Muscle of leg (tissue), 11 donors: Measurements from ENCODE around the gene DMBT1. TPM values are rescaled to one million over a fixed set of nuclear protein-coding genes. Genes with fewer than 3 reads are reported as not detected.

Source experiments
- DNase-seq: peaks from one replicate; pipeline ENCODE4 v3.0.0; 2013
- H3K27ac ChIP-seq: one replicate; pipeline ENCODE4 v1.5.1; 2013; ENCODE audit warnings: mild to moderate bottlenecking, low read length, control low read depth
- H3K27me3 ChIP-seq: one replicate; pipeline ENCODE4 v1.6.1; 2013; ENCODE audit warnings: low read length; ENCODE audit not compliant: control insufficient read depth, insufficient read depth
- H3K36me3 ChIP-seq: one replicate; pipeline ENCODE4 v1.6.1; 2013; ENCODE audit warnings: low read length; ENCODE audit not compliant: control insufficient read depth, insufficient read depth
- H3K4me1 ChIP-seq: one replicate; pipeline ENCODE4 v1.6.1; 2013; ENCODE audit warnings: low read length; ENCODE audit not compliant: control insufficient read depth, insufficient read depth
- H3K4me3 ChIP-seq: one replicate; pipeline ENCODE4 v1.5.1; 2013; ENCODE audit warnings: low read length, control low read depth
- H3K9me3 ChIP-seq: replicated peaks from 2 replicates; pipeline ENCODE4 v1.6.1; 2013; ENCODE audit warnings: low read depth, low read length; ENCODE audit not compliant: control insufficient read depth
- WGBS: methylation state at CpG from one replicate; pipeline ENCODE4 v1.1.5; 2013; ENCODE audit warnings: missing lambda C conversion rate; ENCODE audit not compliant: insufficient coverage; 5-methylcytosine and 5-hydroxymethylcytosine counted together
- polyA plus RNA-seq, 8 donors: library from polyadenylated mRNA; unstranded; fragments of 120-200 nt; gene quantifications; one replicate each; pipeline versions ENCODE4 v1.2.1 to v1.2.3, GENCODE V29; 2013; ENCODE audit warnings: inconsistent platforms in 1 of 8, low replicate concordance in 1 of 8; ENCODE audit not compliant: insufficient read length in 8 of 8, insufficient read depth in 1 of 8
- total RNA-seq: library from RNA; stranded (reverse); fragments of 120-200 nt; gene quantifications from one replicate; pipeline ENCODE4 v1.2.4, GENCODE V29; 2013

The DMBT1 gene
- total and polyA plus RNA-seq, 9 donors: under 0.01 to 14.3 (median 0.40) TPM; not detected in 3

- peaks cover 6% of the 10 kb centered on the region for H3K27me3 ChIP-seq
- 80% methylated on average over 3 of the region's 7 CpGs for WGBS
- H3K4me3 ChIP-seq: no peak overlapping the region
These were observed 104.8 kb downstream of the DMBT1 start for GRCh38 chr10:122665329-122665860.

GRCh38 chr10:122665946-122666345, 105.4 kb downstream of the DMBT1 start:
- Histone ChIP-seq H3K4me1 (no peaks in the 10 kb centered on the region), H3K27ac (no peak overlapping the region), H3K36me3 (no peaks in the 10 kb centered on the region), H3K4me3 (no peak overlapping the region), H3K27me3 (peaks cover 6% of the 10 kb centered on the region), H3K9me3 (no peaks in the 10 kb centered on the region)
- no CpG with 5 or more reads among the region's 4 CpGs for WGBS
- no peak for DNase-seq

More at GRCh38 chr10:122665329-122665860, 104.8 kb downstream of the DMBT1 start:
- no peak overlapping the region for H3K27ac ChIP-seq
- no peaks in the 10 kb centered on the region for H3K36me3 ChIP-seq
- DNase-seq: no peak
- H3K9me3 ChIP-seq: no peaks in the 10 kb centered on the region
- no peaks in the 10 kb centered on the region for H3K4me1 ChIP-seq

- WGBS: no CpG with 5 or more reads among the region's 2 CpGs
These were observed 108.5 kb downstream of the DMBT1 start for GRCh38 chr10:122669045-122669444.

GRCh38 chr10:122669842-122670241, 109.3 kb downstream of the DMBT1 start:
- Histone ChIP-seq H3K9me3 (no peaks in the 10 kb centered on the region), H3K27ac (no peak overlapping the region), H3K27me3 (peaks cover 4% of the 10 kb centered on the region), H3K4me1 (no peaks in the 10 kb centered on the region), H3K36me3 (no peaks in the 10 kb centered on the region), H3K4me3 (no peak overlapping the region)
- WGBS: no CpG with 5 or more reads among the region's 2 CpGs
- no peak for DNase-seq

More at GRCh38 chr10:122669045-122669444, 108.5 kb downstream of the DMBT1 start:
- no peak overlapping the region for H3K27ac ChIP-seq
- H3K27me3 ChIP-seq: peaks cover 4% of the 10 kb centered on the region
- no peaks in the 10 kb centered on the region for H3K36me3 ChIP-seq
- DNase-seq: no peak
- no peaks in the 10 kb centered on the region for H3K4me1 ChIP-seq
- H3K4me3 ChIP-seq: no peak overlapping the region
- H3K9me3 ChIP-seq: no peaks in the 10 kb centered on the region

GRCh38 chr10:122671355-122671754, 110.8 kb downstream of the DMBT1 start:
- Histone ChIP-seq H3K27ac (no peak overlapping the region), H3K4me3 (no peak overlapping the region), H3K9me3 (no peaks in the 10 kb centered on the region), H3K4me1 (no peaks in the 10 kb centered on the region), H3K27me3 (peaks cover 2% of the 10 kb centered on the region), H3K36me3 (no peaks in the 10 kb centered on the region)
- WGBS: 40% methylated on average over 1 of the region's 3 CpGs
- no peak for DNase-seq

- no peak for DNase-seq
- no peaks in the 10 kb centered on the region for H3K36me3 ChIP-seq
- no peak overlapping the region for H3K27ac ChIP-seq
- H3K9me3 ChIP-seq: no peaks in the 10 kb centered on the region
- 81% methylated on average over 4 of the region's 4 CpGs for WGBS
- no peak overlapping the region for H3K4me3 ChIP-seq
- peaks cover 2% of the 10 kb centered on the region for H3K27me3 ChIP-seq
- H3K4me1 ChIP-seq: no peaks in the 10 kb centered on the region
These were observed 112.1 kb downstream of the DMBT1 start for GRCh38 chr10:122672655-122673054.

GRCh38 chr10:122673269-122673668, 112.7 kb downstream of the DMBT1 start:
- no peak overlapping the region for H3K27ac ChIP-seq
- H3K36me3 ChIP-seq: no peaks in the 10 kb centered on the region
- DNase-seq: no peak
- H3K9me3 ChIP-seq: no peaks in the 10 kb centered on the region
- WGBS: 46% methylated on average over 6 of the region's 6 CpGs
- H3K4me1 ChIP-seq: no peaks in the 10 kb centered on the region
- H3K4me3 ChIP-seq: no peak overlapping the region
- H3K27me3 ChIP-seq: peaks cover 2% of the 10 kb centered on the region

GRCh38 chr10:122673731-122674130, 113.2 kb downstream of the DMBT1 start:
- WGBS: 75% methylated on average over 5 of the region's 5 CpGs
- no peak for DNase-seq
- H3K9me3 ChIP-seq: no peaks in the 10 kb centered on the region
- H3K36me3 ChIP-seq: no peaks in the 10 kb centered on the region
- no peak overlapping the region for H3K27ac ChIP-seq
- H3K27me3 ChIP-seq: peaks cover 2% of the 10 kb centered on the region
- no peaks in the 10 kb centered on the region for H3K4me1 ChIP-seq
- no peak overlapping the region for H3K4me3 ChIP-seq

GRCh38 chr10:122674781-122675180, 114.2 kb downstream of the DMBT1 start:
- no peak overlapping the region for H3K27ac ChIP-seq
- no peak overlapping the region for H3K4me3 ChIP-seq
- 74% methylated on average over 4 of the region's 8 CpGs for WGBS
- no peak for DNase-seq
- H3K4me1 ChIP-seq: no peaks in the 10 kb centered on the region
- peaks cover 1% of the 10 kb centered on the region for H3K27me3 ChIP-seq
- no peaks in the 10 kb centered on the region for H3K9me3 ChIP-seq
- no peaks in the 10 kb centered on the region for H3K36me3 ChIP-seq

- Histone ChIP-seq H3K9me3 (no peaks in the 10 kb centered on the region), H3K27ac (no peak overlapping the region), H3K27me3 (no peaks in the 10 kb centered on the region), H3K36me3 (no peaks in the 10 kb centered on the region), H3K4me3 (no peak overlapping the region), H3K4me1 (no peaks in the 10 kb centered on the region)
- no CpG with 5 or more reads among the region's 2 CpGs for WGBS
- DNase-seq: no peak
These were observed 114.7 kb downstream of the DMBT1 start for GRCh38 chr10:122675278-122675677.

GRCh38 chr10:122678266-122678665, 117.7 kb downstream of the DMBT1 start:
- Histone ChIP-seq H3K4me3 (no peak overlapping the region), H3K4me1 (no peaks in the 10 kb centered on the region), H3K36me3 (no peaks in the 10 kb centered on the region), H3K27ac (no peak overlapping the region), H3K27me3 (no peaks in the 10 kb centered on the region), H3K9me3 (no peaks in the 10 kb centered on the region)
- DNase-seq: no peak
